HG03175 (cell line): Measurements from ENCODE around the gene C10orf143.
"Not testable (repeated sequence)": the region's sequence is repeated elsewhere in the genome, so short reads cannot be mapped to it uniquely, and the experiment has no call there.

ENCODE experiments used
- ATAC-seq: cut with Tn5 transposase; IDR thresholded peaks from one replicate; pipeline ENCODE4 v1.9.1; 2021; ENCODE audit warnings: mild to moderate bottlenecking, moderate library complexity; ENCODE audit not compliant: unreplicated experiment

Gene C10orf143

GRCh38 chr10:130112821-130113220 is 2.2 kb upstream of the C10orf143 start:
- ATAC-seq: no peak

DNA sequence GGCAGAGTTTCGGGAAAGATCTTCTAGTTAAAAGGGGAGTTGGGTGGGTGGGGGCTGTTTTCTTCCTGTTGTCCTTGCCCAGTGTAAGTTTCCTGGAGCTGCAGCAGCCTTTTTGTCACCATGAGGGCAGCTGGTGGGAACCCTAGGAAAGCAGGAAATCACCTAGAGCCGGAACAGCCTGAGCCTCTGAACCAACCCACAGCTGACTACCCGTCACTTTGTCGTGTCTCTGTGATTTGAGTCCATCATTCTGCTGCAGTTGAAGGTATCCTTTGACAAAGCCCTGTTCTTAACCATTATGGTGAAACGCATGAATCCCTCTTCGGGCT is 1.2 kb upstream of the C10orf143 start:
- no peak for ATAC-seq

- peak; percentile 88 for ATAC-seq
Measured at GRCh38 chr10:130111113-130111851, 652 bp upstream of the C10orf143 start.

DNA sequence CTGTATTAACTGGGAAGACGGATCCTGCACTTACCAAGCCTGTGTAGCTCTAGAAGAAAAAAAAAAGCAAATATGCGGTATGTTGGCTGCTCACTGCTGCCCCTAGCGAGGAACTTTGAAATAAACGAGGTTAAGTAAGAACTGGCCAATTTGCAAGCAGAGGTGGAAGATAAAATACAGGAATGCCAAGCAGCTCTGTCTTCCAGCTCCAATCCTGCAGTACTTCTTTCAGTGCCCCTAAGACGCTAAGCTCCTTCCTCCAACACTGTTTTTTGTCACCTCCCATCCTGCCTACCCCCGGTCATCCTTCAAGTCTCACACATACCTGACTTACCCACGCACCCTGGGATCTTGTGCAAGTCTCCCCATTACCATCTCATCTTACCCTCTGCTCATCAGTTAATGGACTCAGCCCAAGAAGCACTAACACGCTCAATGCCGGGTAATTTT is 809 bp downstream of the C10orf143 start:
- ATAC-seq: no peak

DNA sequence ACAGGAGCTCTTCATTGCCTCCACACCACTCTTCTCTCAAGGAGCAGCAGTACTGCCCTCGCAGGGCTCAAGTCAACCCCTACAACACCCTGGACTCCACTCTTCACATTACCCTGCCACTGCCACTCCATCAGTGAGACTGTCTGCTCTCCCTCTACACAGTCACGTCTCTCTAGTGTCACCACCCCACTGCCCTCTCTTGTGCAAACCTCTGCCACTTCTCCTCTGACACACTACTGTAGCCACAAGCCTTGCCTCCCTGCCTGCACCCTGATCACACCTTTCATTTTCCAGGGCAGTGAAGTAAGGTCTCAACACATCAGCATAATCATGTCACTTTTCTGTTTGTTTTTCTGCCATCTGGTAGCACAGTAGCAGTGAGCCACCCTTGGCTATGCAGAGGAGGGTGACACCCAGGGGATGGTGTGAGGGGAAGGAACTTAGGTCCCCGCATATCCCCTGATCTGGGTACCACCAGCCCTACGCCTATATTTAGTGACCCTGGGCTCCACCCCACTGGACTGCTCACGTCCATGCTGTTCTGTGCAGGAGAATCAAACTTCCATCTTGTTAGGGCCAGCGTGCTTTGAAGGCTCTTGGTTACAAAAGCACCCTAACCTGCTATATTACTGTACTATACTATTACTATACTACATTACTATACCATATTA is 1.6 kb downstream of the C10orf143 start:
- ATAC-seq: no peak

- not testable (repeated sequence) for ATAC-seq
Measured at GRCh38 chr10:130108146-130108545, 2.5 kb downstream of the C10orf143 start.

- ATAC-seq: no peak
Measured at GRCh38 chr10:130105724-130106123, 4.9 kb downstream of the C10orf143 start.

DNA sequence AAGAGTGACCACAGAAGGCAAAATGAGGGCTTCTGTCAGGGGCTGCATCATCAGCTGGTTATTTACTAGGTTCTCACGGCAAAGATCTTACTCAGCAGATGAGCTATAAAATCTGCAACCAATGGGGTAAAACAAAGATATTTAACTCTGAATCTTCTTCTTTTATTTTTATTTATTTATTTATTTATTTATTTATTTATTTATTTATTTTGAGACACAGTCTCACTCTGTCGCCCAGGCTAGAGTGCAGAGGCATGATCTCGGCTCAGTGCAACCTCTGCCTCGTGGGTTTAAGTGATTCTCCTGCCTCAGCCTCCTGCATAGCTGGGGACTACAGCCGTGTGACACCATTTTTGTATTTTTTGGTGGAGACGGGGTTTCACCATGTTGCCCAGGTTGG is 11.3 kb downstream of the C10orf143 start:
- no peak for ATAC-seq

GRCh38 chr10:130090565-130090964 is 20.1 kb downstream of the C10orf143 start:
- ATAC-seq: not testable (repeated sequence)

DNA sequence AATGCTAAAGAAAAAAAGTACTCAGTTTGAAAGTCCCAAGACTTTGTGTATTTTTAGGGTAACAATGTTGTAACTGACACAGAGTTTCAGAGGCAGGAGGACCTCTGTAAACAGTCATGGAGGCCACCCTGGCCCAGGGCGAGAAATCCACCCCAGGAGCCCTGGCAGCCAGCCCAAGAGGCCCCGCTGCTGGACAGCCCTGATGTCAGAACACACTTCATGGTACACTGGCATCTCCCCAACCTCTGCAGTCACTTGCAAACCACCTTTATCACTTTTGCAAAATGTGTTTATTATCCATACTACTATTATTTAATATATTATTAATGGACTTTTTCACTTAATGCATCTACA is 30.2 kb downstream of the C10orf143 start:
- ATAC-seq: no peak

GRCh38 chr10:130079614-130080460 is 30.8 kb downstream of the C10orf143 start:
- ATAC-seq: no peak

DNA sequence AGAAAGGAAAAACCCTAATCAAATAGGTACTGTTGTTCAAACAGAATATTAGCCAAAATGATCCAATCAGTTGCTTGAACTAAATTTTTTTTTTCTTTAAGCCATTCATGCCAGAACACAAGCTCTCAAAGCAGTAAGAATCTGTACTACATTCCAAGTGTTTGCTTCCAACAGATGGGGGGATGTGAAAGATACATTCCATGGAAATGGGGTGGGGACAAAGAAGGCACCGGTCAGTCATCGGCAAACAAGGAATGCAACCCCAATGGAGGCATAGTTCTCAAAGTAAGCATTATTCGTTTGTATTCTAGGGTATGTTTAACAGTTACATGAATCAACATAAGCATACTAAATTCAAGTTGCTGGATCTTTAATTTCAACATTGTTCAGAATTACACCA is 32.5 kb downstream of the C10orf143 start:
- no peak for ATAC-seq

GRCh38 chr10:130076681-130077080 is 33.9 kb downstream of the C10orf143 start:
- ATAC-seq: no peak

DNA sequence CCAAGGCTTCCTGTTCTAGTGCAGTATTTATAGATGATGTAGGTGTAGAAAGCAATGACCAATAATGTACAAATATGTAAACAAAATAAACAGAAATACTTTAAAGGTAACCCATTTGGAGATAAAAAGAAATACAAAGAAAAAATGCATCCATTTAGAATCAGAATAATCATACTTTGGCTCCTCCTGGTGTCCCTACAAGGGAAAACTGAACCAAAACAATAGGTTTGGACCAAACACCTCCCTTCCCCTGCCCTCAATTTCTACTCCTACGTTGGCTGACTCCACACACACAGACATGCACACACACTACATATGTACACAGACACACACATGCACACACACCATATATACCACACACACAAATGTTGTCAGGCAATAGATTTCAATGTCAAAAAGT is 36.0 kb downstream of the C10orf143 start:
- ATAC-seq: no peak

GRCh38 chr10:130073912-130074311 is 36.7 kb downstream of the C10orf143 start:
- ATAC-seq: no peak

- no peak for ATAC-seq
Measured at GRCh38 chr10:130072247-130072646, 38.4 kb downstream of the C10orf143 start.

DNA sequence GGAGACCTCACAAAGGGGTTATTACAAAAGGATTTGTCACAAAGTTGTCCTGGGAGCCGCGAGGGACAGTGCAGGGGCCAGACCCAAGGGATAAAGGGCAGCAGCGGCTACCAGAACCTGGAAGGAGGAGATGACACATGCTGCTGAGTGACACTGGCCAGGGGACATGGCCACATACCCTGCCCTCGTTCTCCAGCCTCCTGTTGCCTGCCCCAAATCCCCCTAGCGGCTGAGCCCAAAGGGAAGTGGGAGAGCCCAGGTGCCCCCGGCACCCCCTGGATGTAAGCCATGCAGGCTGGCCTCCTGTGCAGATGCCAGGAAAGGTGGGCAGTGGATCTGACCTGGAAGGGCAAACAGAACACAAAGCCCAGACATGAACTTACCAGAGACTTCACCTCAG is 42.7 kb downstream of the C10orf143 start:
- no peak for ATAC-seq

DNA sequence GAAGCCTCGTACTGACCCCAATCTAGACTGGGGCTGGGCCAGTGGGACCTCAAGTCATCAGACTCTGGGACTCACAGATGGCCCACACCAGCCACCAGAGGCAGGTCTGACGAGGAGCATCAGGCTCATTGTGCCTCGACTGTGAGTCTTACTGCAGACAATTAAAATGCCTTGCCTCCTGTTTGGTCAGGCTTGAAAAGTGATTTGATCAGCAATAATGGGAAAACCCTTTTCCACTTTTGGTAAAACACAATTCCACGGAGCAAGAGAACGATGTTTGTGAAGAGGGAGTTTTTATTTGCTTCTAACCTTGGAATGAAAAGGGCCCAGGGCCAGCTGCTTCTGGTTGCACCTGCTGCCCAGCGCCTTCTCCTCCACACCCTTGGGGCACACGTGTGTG is 43.9 kb downstream of the C10orf143 start:
- ATAC-seq: no peak

- no peak for ATAC-seq
Measured at GRCh38 chr10:130065251-130065650, 45.4 kb downstream of the C10orf143 start.

- no peak for ATAC-seq
Measured at GRCh38 chr10:130064783-130065182, 45.8 kb downstream of the C10orf143 start.

DNA sequence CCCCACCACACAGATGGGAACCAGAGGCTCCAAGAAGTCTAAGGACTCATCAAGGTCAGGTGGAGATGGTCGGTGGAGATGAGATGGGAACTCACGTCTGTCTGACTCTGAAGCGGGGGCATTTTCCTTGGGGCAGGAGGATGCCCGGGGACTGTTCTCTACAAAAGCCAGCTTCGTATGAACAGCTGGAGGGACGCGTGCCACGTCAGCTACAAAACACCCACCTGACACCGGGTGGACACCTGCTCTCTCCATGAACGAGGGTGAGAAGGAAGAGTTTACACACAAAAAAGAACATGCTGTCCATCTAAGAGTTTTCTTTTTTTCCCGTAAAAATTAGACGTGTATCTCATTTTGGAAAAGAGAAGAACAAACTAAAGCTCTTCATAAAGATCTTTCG is 47.7 kb downstream of the C10orf143 start:
- ATAC-seq: no peak

- ATAC-seq: no peak
Measured at GRCh38 chr10:130062201-130062600, 48.4 kb downstream of the C10orf143 start.
